PC-3 (cell line): ENCODE results near the gene CDH26.

Experiments
- EZH2 ChIP-seq: fragments of 300-600 bp; sonication (generic); IDR thresholded peaks from one replicate; pipeline ENCODE4 v1.6.1; 2017; ENCODE audit warnings: antibody characterized with exemption, mild to moderate bottlenecking, low read length; ENCODE audit not compliant: unreplicated experiment
- EZH2phosphoT487 ChIP-seq: fragments of 300-600 bp; sonication (generic); IDR thresholded peaks from 2 replicates; pipeline ENCODE4 v1.6.1; 2018; ENCODE audit warnings: mild to moderate bottlenecking, antibody characterized with exemption, low read length, borderline replicate concordance
- TF ChIP-seq, protein P1 (sequence below): fragments of 300-600 bp; sonication (generic); conservative IDR thresholded peaks from 2 replicates; pipeline ENCODE4 v1.5.1; 2017; ENCODE audit warnings: antibody characterized with exemption, low read depth, mild to moderate bottlenecking, low read length

DNA sequence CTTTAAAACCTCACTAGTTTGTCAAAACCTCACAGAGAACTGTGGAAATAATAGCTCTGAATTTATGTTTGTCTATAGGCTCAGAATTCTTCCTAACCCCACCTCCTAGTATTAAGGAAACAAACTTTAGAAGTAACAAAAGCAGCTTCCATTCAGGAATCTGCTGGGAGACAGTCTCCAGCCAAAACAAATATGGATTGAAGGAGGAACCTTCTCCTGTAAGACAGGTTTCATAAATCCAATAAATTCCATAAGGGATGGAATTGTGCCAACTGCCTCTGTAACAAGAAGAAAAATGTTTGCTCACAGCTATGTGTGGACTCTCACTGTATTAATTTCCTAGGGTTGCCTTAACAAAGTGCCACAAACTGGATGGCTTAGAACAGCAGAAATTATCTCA lies 32.3 kb upstream of the CDH26 start:
- TF ChIP-seq, protein P1, sequence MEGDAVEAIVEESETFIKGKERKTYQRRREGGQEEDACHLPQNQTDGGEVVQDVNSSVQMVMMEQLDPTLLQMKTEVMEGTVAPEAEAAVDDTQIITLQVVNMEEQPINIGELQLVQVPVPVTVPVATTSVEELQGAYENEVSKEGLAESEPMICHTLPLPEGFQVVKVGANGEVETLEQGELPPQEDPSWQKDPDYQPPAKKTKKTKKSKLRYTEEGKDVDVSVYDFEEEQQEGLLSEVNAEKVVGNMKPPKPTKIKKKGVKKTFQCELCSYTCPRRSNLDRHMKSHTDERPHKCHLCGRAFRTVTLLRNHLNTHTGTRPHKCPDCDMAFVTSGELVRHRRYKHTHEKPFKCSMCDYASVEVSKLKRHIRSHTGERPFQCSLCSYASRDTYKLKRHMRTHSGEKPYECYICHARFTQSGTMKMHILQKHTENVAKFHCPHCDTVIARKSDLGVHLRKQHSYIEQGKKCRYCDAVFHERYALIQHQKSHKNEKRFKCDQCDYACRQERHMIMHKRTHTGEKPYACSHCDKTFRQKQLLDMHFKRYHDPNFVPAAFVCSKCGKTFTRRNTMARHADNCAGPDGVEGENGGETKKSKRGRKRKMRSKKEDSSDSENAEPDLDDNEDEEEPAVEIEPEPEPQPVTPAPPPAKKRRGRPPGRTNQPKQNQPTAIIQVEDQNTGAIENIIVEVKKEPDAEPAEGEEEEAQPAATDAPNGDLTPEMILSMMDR, result no peak
- TF ChIP-seq EZH2 (no peak), EZH2phosphoT487 (no peak)
